Spleen (tissue), 11 donors: ENCODE results near the gene CLCN6. TPM values are rescaled to one million over a fixed set of nuclear protein-coding genes. Genes with fewer than 3 reads are reported as not detected.

ENCODE experiments used
- DNase-seq: peaks from one replicate; pipeline ENCODE4 v3.0.0-alpha.2; 2020
- H3K27ac ChIP-seq, 8 donors: fragments of 200-600 bp; sonication (generic) in 7 of 8; 1 replicate in 4 of 8; 2 replicates in 4 of 8; pipeline versions ENCODE4 v1.5.0 to v1.8.0; 2016 to 2021; ENCODE audit warnings: inconsistent platforms in 4 of 8, mild to moderate bottlenecking in 4 of 8, moderate library complexity in 1 of 8
- H3K27me3 ChIP-seq, 7 donors: fragments of 200-600 bp; sonication (generic) in 6 of 7; replicated peaks in 1 of 7; 1 replicate in 4 of 7; 2 replicates in 3 of 7; pipeline versions ENCODE4 v1.5.0 to v1.8.0; 2016 to 2021; ENCODE audit warnings: inconsistent platforms in 3 of 7, mild to moderate bottlenecking in 1 of 7
- H3K36me3 ChIP-seq, 6 donors: fragments of 200-600 bp; sonication (generic) in 5 of 6; 1 replicate in 4 of 6; 2 replicates in 2 of 6; pipeline versions ENCODE4 v1.5.0 to v1.8.0; 2016 to 2021; ENCODE audit warnings: inconsistent platforms in 2 of 6
- H3K4me1 ChIP-seq, 6 donors: fragments of 200-600 bp; sonication (generic) in 5 of 6; 1 replicate in 3 of 6; 2 replicates in 3 of 6; pipeline versions ENCODE4 v1.5.0 to v1.8.0; 2016 to 2021; ENCODE audit warnings: inconsistent platforms in 3 of 6
- H3K4me3 ChIP-seq, 8 donors: fragments of 200-600 bp; sonication (generic) in 7 of 8; 1 replicate in 4 of 8; 2 replicates in 4 of 8; pipeline versions ENCODE4 v1.5.0 to v1.8.0; 2016 to 2021; ENCODE audit warnings: inconsistent platforms in 4 of 8, mild to moderate bottlenecking in 4 of 8, moderate library complexity in 2 of 8
- H3K9me3 ChIP-seq, 8 donors: fragments of 200-600 bp; sonication (generic) in 7 of 8; 1 replicate in 4 of 8; 2 replicates in 4 of 8; pipeline versions ENCODE4 v1.5.0 to v1.8.0; 2016 to 2021; ENCODE audit warnings: inconsistent platforms in 4 of 8
- POLR2A ChIP-seq, 3 donors: fragments of 450-650 bp; IDR thresholded peaks; one replicate each; pipeline ENCODE4 v1.5.1; 2017; ENCODE audit warnings: antibody characterized with exemption in 3 of 3, mild to moderate bottlenecking in 1 of 3
- POLR2AphosphoS5 ChIP-seq, 3 donors: sonication (generic); formaldehyde crosslinking; IDR thresholded peaks; one replicate each; pipeline ENCODE4 v1.5.1; 2017; ENCODE audit warnings: antibody characterized with exemption in 3 of 3
- WGBS, 5 donors: extraction: QIAGEN DNeasy Blood & Tissue Kit in 3 of 5; methylation state at CpG; one replicate each; pipeline versions ENCODE4 v1.1.5 to v1.1.7; 2013 to 2018; 5-methylcytosine and 5-hydroxymethylcytosine counted together
- intact Hi-C: fragments of 100-400 bp; cut with DNase I; formaldehyde crosslinking; loops from one replicate; pipeline ENCODE4 v1.15.0; 2023; ENCODE audit warnings: low total_unique reads
- polyA plus RNA-seq, 3 donors: library from polyadenylated mRNA; stranded (reverse); fragments of 200-250 nt; gene quantifications; one replicate each; pipeline ENCODE4 v1.2.1, GENCODE V29; 2013
- total RNA-seq, 7 donors: library from RNA; depleted of rRNA in 3 of 7; stranded (reverse); fragments of >200 nt in 3 of 7; fragmentation: NEBNext Ultra II Directional in 4 of 7; extraction: Animal tissue kit (Norgen Biotek cat#: 25700) in 4 of 7; gene quantifications; one replicate each; pipeline versions ENCODE4 v1.1.0 to v1.2.1, GENCODE V29; 2016 to 2021
- TF ChIP-seq, protein P1 (sequence below), 11 experiments: fragments of 200-600 bp in 7 of 11; fragments of 450-650 bp in 4 of 11; sonication (generic) in 4 of 11; IDR thresholded peaks in 8 of 11; conservative IDR thresholded peaks in 3 of 11; 1 replicate in 7 of 11; 2 replicates in 4 of 11; pipeline versions ENCODE4 v1.4.0 to v1.8.0; 2016 to 2021; ENCODE audit warnings: antibody characterized with exemption in 11 of 11, inconsistent platforms in 4 of 11, mild to moderate bottlenecking in 1 of 11
- donor health status: healthy with polysubstance abuse.
- donor health status: DM: no; HTN: no; CAD: no; lungs with moderate emphysema.
- donor health status: DM: no; HTN: no; CAD: no.
- donor health status: Bipolar disorder and iron deficiency.
- donor health status: healthy.
- donor health status: DM: no; HTN: no; CAD: no.
- donor health status: DM: yes; HTN: yes; CAD: no.

Gene CLCN6
- total and polyA plus RNA-seq, 10 donors = 6.3 to 34.4 (median 23.2) TPM

DNA sequence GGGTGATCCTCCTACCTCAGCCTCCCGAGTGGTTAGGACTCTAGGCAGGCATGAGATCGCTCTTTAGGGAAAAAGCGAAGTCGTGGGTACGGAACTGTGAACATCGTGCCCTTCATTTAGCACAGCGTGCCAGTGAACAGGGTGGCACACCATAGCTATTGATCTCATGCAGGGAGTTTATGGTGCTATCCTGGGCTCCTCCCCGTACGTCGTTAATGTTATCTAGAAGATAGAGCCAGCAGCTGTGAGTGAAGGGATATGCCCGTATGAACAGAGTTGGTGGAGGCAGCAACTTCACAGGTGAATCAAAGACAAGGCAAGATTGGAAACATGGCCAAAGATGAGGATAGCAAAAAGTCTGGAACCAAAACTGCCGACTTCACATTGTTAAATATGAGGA is 11.2 kb downstream of the CLCN6 start:
- TF ChIP-seq POLR2A (IDR thresholded peaks at IDR 0.05) = no peak
- TF ChIP-seq POLR2AphosphoS5 (IDR thresholded peaks at IDR 0.05) = no peak
- TF ChIP-seq, protein P1, sequence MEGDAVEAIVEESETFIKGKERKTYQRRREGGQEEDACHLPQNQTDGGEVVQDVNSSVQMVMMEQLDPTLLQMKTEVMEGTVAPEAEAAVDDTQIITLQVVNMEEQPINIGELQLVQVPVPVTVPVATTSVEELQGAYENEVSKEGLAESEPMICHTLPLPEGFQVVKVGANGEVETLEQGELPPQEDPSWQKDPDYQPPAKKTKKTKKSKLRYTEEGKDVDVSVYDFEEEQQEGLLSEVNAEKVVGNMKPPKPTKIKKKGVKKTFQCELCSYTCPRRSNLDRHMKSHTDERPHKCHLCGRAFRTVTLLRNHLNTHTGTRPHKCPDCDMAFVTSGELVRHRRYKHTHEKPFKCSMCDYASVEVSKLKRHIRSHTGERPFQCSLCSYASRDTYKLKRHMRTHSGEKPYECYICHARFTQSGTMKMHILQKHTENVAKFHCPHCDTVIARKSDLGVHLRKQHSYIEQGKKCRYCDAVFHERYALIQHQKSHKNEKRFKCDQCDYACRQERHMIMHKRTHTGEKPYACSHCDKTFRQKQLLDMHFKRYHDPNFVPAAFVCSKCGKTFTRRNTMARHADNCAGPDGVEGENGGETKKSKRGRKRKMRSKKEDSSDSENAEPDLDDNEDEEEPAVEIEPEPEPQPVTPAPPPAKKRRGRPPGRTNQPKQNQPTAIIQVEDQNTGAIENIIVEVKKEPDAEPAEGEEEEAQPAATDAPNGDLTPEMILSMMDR (IDR thresholded peaks at IDR 0.05 in 8 of 11, conservative IDR thresholded peaks at IDR 0.05 in 3 of 11) = no peak
- Histone ChIP-seq H3K27ac (no peak overlapping the region), H3K4me3 (no peak overlapping the region), H3K36me3 (peaks cover 0 to 84% (median 61%) of the 10 kb centered on the region in 6 donors), H3K9me3 (no peaks in the 10 kb centered on the region), H3K27me3 (no peaks in the 10 kb centered on the region), H3K4me1 (peaks cover 0 to 40% (median 22%) of the 10 kb centered on the region in 6 donors)
- intact Hi-C loops = no loop called here
- 95 to 98% (median 96%) methylated on average over 12 of the region's 12 CpGs for WGBS, 5 donors
- DNase-seq = no peak

DNA sequence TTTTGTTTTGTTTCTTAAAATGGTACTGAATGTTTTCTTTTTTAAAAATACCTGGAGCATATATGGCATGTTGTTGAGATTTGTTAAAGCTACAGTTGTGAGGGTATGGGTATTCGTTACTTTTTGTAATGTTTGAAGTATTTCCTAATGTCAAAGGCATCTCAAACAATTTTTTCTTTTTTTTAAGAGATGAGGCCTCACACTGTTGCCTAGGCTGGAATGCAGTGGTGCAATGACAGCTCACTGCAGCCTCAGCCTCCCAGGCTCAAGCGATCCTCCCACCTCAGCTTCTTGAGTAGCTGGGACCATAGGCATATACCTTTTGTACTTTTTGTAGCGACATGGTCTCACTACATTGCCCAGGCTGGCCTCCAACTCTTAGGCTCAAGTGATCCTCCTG is 16.1 kb downstream of the CLCN6 start:
- Histone ChIP-seq H3K36me3 (peaks cover 4 to 100% (median 92%) of the 10 kb centered on the region in 6 donors), H3K4me3 (no peak overlapping the region), H3K27me3 (no peaks in the 10 kb centered on the region), H3K4me1 (no peaks in the 10 kb centered on the region), H3K27ac (no peak overlapping the region), H3K9me3 (no peaks in the 10 kb centered on the region)
- no peak for TF ChIP-seq POLR2A (IDR thresholded peaks at IDR 0.05)
- TF ChIP-seq, protein P1 (IDR thresholded peaks at IDR 0.05 in 8 of 11, conservative IDR thresholded peaks at IDR 0.05 in 3 of 11) = no peak
- TF ChIP-seq POLR2AphosphoS5 (IDR thresholded peaks at IDR 0.05) = no peak
- 91 to 98% (median 94%) methylated on average over 3 of the region's 3 CpGs for WGBS, 5 donors
- intact Hi-C loops = no loop called here
- DNase-seq = no peak

DNA sequence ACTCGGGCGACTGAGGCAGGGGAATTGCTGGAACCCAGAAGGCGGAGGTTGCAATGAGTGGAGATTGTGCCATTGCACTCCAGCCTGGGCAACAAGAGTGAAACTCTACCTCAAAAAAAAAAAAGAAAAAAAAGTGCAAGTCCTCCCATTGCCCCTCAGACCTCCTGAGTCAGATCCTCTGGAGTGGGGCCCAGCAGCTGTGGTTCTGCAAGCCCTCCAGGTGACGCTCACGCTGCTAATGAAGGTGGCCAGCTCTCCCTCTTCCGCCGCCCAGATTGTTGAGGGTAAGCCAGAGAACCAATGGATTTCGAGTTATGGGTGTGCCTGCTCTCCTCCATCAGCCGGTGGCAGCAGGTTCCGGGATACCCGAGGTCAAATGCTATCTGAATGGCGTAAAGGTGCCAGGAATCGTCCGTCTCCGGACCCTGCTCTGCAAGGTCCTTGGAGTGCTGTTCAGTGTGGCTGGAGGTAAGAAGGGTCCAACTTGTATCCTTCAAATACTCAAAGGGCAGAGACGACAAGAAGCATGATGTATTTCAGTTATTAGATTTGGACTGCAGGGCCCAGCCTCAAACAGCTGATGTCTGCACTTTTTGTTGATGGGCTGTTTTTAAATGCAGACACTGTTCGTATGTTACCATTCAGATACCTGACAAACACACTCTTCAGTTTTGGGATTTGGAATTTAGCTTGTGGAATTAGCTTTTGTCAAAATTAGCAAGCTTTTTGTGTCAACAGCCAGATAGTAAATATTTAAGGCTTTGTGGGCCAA is 17.6 kb downstream of the CLCN6 start:
- H3K4me1 ChIP-seq = no peaks in the 10 kb centered on the region
- H3K9me3 ChIP-seq = no peaks in the 10 kb centered on the region
- peaks cover 4 to 100% (median 91%) of the 10 kb centered on the region in 6 donors for H3K36me3 ChIP-seq
- no peaks in the 10 kb centered on the region for H3K27me3 ChIP-seq
- H3K27ac ChIP-seq = no peak overlapping the region
- H3K4me3 ChIP-seq = no peak overlapping the region
- no peak for DNase-seq
- TF ChIP-seq POLR2AphosphoS5 (IDR thresholded peaks at IDR 0.05) (no peak), POLR2A (IDR thresholded peaks at IDR 0.05) (no peak)
- TF ChIP-seq, protein P1 (IDR thresholded peaks at IDR 0.05 in 8 of 11, conservative IDR thresholded peaks at IDR 0.05 in 3 of 11) = no peak
- WGBS, 5 donors = 88 to 97% (median 94%) methylated on average over 17 of the region's 17 CpGs
- intact Hi-C loops = no loop called here

DNA sequence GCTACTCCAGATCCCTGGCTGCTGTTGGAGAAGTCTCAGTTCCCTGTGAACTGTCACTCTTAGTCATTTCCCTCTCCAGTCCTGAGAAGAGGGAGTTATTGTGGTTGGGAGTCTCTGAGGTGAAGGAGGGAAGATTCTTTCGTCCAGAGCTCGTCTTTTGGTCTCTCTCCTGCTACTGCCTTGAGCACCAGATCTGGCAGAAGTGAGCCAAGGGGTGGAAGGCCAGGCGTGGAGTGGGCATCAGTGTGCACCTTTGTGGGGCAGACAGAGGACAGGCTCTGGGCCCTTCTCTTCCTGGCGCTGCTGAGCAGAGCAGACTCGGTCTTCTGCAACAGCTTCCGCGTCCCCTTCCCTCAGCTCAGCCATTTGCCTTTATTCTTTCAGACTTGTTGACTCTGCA is 19.1 kb downstream of the CLCN6 start:
- 93 to 99% (median 93%) methylated on average over 7 of the region's 7 CpGs for WGBS, 5 donors
- intact Hi-C loops = no loop called here
- H3K27me3 ChIP-seq = no peaks in the 10 kb centered on the region
- H3K27ac ChIP-seq = no peak overlapping the region
- no peak overlapping the region for H3K4me3 ChIP-seq
- H3K36me3 ChIP-seq = peaks cover 4 to 100% (median 91%) of the 10 kb centered on the region in 6 donors
- H3K4me1 ChIP-seq = no peaks in the 10 kb centered on the region
- no peak for DNase-seq
- TF ChIP-seq POLR2AphosphoS5 (IDR thresholded peaks at IDR 0.05) (no peak), POLR2A (IDR thresholded peaks at IDR 0.05) (no peak)
- TF ChIP-seq, protein P1 (IDR thresholded peaks at IDR 0.05 in 8 of 11, conservative IDR thresholded peaks at IDR 0.05 in 3 of 11) = no peak
- no peaks in the 10 kb centered on the region for H3K9me3 ChIP-seq
